ENCODE results near the gene SLC7A4. TPM values are rescaled to one million over a fixed set of nuclear protein-coding genes. Genes with fewer than 3 reads are reported as not detected.
A peak's percentile ranks its signal among the peaks of the same experiment; 100 is the strongest.

SLC7A4 gene
- total and polyA plus RNA-seq, 2 of the 8 experiments (the other 6 are each of a cell fraction or from before 2014, with no cell fraction given) = 0.92 TPM; not detected in 1

GRCh38 chr22:21014726-21015465 is 17.5 kb downstream of the SLC7A4 start, which contains the start of gene P2RX6:
P2RX6 (plus strand) TSS chr22:21015165; CDS start chr22:21015175, 10 bp downstream.
- peak within 1 kb of the TSS; percentile 68 to 97 for H3K4me2 ChIP-seq (ENCODE audit: insufficient read depth in 1 of 2, low read depth in 2 of 2, low read length in 2 of 2)
- peaks cover 6% of the 10 kb centered on the region; the same call in 1 of the 2 replicates for H3K23me2 ChIP-seq (ENCODE audit: low read depth, low read length)
- H3K4ac ChIP-seq (replicated peaks; ENCODE audit: insufficient read length, low read depth, low read length) = peak within 1 kb of the TSS; percentile 53
- no peak for FAIRE-seq
- peak within 1 kb of the TSS; percentile 51 to 75 (median 64) for H3K4me3 ChIP-seq (ENCODE audit: extremely low read depth in 1 of 4, insufficient read depth in 2 of 4, low read depth in 3 of 4, low read length in 4 of 4)
- peaks cover 10 to 26% (median 15%) of the 10 kb centered on the region in 4 experiments for H3K4me1 ChIP-seq (replicated peaks in 1 of 4; ENCODE audit: control insufficient read depth in 3 of 4, insufficient read depth in 4 of 4, low read length in 3 of 4)
- H2BK12ac ChIP-seq (ENCODE audit: low read depth, low read length) = no peak within 1 kb of the TSS
- H4K91ac ChIP-seq (replicated peaks; ENCODE audit: insufficient read length, low read length) = peak within 1 kb of the TSS; percentile 10
- no peak within 1 kb of the TSS for H2BK20ac ChIP-seq (ENCODE audit: low read length)
- H3K18ac ChIP-seq (ENCODE audit: extremely low read depth, low read length) = peak within 1 kb of the TSS; percentile 13
- H3K36me3 ChIP-seq (ENCODE audit: control insufficient read depth in 2 of 4, insufficient read depth in 4 of 4, low read length in 3 of 4) = no peaks in the 10 kb centered on the region
- no peak within 1 kb of the TSS for H3K27ac ChIP-seq (ENCODE audit: low read depth, low read length)
- TF ChIP-seq POU5F1 (IDR thresholded peaks at IDR 0.05; ENCODE audit: low read depth, low read length) = no peak
- peak within 1 kb of the TSS; percentile 28 for H4K5ac ChIP-seq (ENCODE audit: insufficient read length, low read depth, low read length)
- ChIA-PET CTCF (ENCODE audit: partially characterized antibody) (interaction anchor here (0.8 to 1.7 kb wide), 4 partner anchors 11 to 90 kb away, joined by 3 to 5 read pairs (median 4); partner anchors contain the start of gene LZTR1), POLR2A (ENCODE audit: partially characterized antibody) (interaction anchor here (0.8 to 2.2 kb wide), 2 partner anchors 11 to 12 kb away, joined by 3 to 5 read pairs; no protein-coding TSS in a partner anchor)
- WGBS, 2 experiments (ENCODE audit: extremely low coverage in 1 of 2, insufficient coverage in 1 of 2, insufficient read length in 1 of 2, insufficient replicate concordance in 2 of 2, low coverage in 1 of 2, low lambda C conversion rate in 2 of 2, missing lambda C conversion rate in 1 of 2) = 81% methylated on average over 12 of the region's 12 CpGs; no CpG with 5 or more reads in 1 of the 2 experiments
- peak within 1 kb of the TSS; percentile 83 for H4K8ac ChIP-seq (ENCODE audit: extremely low read depth, insufficient read depth, low read length)
- H4K20me1 ChIP-seq (replicated peaks in 1 of 2; ENCODE audit: control insufficient read depth in 1 of 2, insufficient read depth in 2 of 2, low read length in 2 of 2) = peaks cover 0 to 2% of the 10 kb centered on the region in 2 experiments
- 0 out of 2 replicates have a peak within 1 kb of the TSS, but pooled peaks have one; percentile 25 for H2BK15ac ChIP-seq (ENCODE audit: low read length)
- peak within 1 kb of the TSS; percentile 44; the same call in 1 of the 2 replicates for H2BK5ac ChIP-seq (ENCODE audit: low read depth, low read length)
- peak within 1 kb of the TSS in 1 of 4 experiments; percentile 31; a peak in 2 of 7 replicates for H3K9ac ChIP-seq (replicated peaks in 1 of 4; ENCODE audit: extremely low read depth in 1 of 4, low read depth in 3 of 4, low read length in 3 of 4)
- H3K56ac ChIP-seq (replicated peaks; ENCODE audit: insufficient read length, low read depth, low read length) = peak within 1 kb of the TSS; percentile 74
- H3K79me2 ChIP-seq (ENCODE audit: control insufficient read depth in 1 of 2, insufficient read depth in 2 of 2, low read length in 2 of 2) = no peaks in the 10 kb centered on the region
- H2AFZ ChIP-seq (ENCODE audit: low read length) = peak within 1 kb of the TSS; percentile 35; the same call in 1 of the 2 replicates
- H2BK120ac ChIP-seq (replicated peaks; ENCODE audit: low read depth, low read length) = no peak within 1 kb of the TSS
- peaks cover 0 to 4% (median 3%) of the 10 kb centered on the region in 4 experiments; a peak in 4 of 7 replicates for H3K27me3 ChIP-seq (replicated peaks in 1 of 4; ENCODE audit: control insufficient read depth in 3 of 4, extremely low read depth in 1 of 4, insufficient read depth in 3 of 4, low read length in 3 of 4)
- H3K23ac ChIP-seq (ENCODE audit: insufficient read length) = no peak within 1 kb of the TSS
- H2AK5ac ChIP-seq (ENCODE audit: low read depth, low read length) = no peak within 1 kb of the TSS
- H3K9me3 ChIP-seq (ENCODE audit: insufficient read depth in 2 of 2, low read depth in 1 of 2, low read length in 1 of 2) = no peaks in the 10 kb centered on the region
- no peak within 1 kb of the TSS for H3K14ac ChIP-seq (ENCODE audit: insufficient read length)
- DNase-seq (ENCODE audit: low read depth in 1 of 2, low spot score in 2 of 2) = no peak
- H3K79me1 ChIP-seq (ENCODE audit: low read depth, low read length) = no peaks in the 10 kb centered on the region; the same call in 1 of the 2 replicates

All from H1 (cell line).